ENCODE measurements around the gene ST6GALNAC5.

- TF ChIP-seq, protein P1, sequence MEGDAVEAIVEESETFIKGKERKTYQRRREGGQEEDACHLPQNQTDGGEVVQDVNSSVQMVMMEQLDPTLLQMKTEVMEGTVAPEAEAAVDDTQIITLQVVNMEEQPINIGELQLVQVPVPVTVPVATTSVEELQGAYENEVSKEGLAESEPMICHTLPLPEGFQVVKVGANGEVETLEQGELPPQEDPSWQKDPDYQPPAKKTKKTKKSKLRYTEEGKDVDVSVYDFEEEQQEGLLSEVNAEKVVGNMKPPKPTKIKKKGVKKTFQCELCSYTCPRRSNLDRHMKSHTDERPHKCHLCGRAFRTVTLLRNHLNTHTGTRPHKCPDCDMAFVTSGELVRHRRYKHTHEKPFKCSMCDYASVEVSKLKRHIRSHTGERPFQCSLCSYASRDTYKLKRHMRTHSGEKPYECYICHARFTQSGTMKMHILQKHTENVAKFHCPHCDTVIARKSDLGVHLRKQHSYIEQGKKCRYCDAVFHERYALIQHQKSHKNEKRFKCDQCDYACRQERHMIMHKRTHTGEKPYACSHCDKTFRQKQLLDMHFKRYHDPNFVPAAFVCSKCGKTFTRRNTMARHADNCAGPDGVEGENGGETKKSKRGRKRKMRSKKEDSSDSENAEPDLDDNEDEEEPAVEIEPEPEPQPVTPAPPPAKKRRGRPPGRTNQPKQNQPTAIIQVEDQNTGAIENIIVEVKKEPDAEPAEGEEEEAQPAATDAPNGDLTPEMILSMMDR (IDR thresholded peaks at IDR 0.05; ENCODE audit: insufficient read depth, low read length), result no peak
- no peak for TF ChIP-seq POLR2AphosphoS5 (IDR thresholded peaks at IDR 0.05; ENCODE audit: low read depth)
- no peak for TF ChIP-seq GABPA (IDR thresholded peaks at IDR 0.05; ENCODE audit: low read depth)
- TF ChIP-seq SPI1 (IDR thresholded peaks at IDR 0.05; ENCODE audit: borderline replicate concordance, low read depth), result no peak
- TF ChIP-seq REST (IDR thresholded peaks at IDR 0.05; ENCODE audit: insufficient replicate concordance, low read depth), result no peak
Measured at GRCh38 chr1:76925825-76926224, 58.5 kb downstream of the ST6GALNAC5 start.

Measured in HL-60 (cell line).